ENCODE measurements around the gene MPRIP.

Gene MPRIP

DNA sequence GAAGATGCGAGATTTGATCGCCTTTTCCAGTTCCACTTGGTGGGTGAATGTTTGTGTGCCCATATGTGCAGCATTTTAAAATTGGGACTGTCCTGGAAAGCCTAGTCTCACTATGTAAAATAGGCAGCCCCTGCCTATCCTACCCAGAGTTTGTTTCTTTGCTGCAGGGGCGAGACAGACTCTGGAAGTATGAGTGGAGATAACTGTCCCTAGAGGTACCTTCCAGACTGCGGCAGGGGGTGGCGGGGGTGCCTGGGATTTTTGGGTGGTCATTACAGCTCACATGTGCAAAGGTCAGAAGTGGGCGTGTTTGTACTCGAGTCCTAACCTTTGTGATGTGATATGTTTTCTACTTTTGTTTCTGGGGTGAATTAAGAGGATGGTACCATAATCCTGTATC is 36.6 kb downstream of the MPRIP start:
- no peak for ATAC-seq
- no peak for TF ChIP-seq PPARA (CRISPR knock-in tag; IDR thresholded peaks at IDR 0.05; ENCODE audit: borderline replicate concordance)
- TF ChIP-seq TCF4 (CRISPR knock-in tag; IDR thresholded peaks at IDR 0.05; ENCODE audit: borderline replicate concordance): no peak
- no peak for TF ChIP-seq BACH2 (CRISPR knock-in tag; IDR thresholded peaks at IDR 0.05; ENCODE audit: borderline replicate concordance)
- no peak for TF ChIP-seq TOX (CRISPR knock-in tag; IDR thresholded peaks at IDR 0.05; ENCODE audit: borderline replicate concordance)
- TF ChIP-seq ZNF70 (CRISPR knock-in tag; IDR thresholded peaks at IDR 0.05): no peak
- TF ChIP-seq, protein P1, sequence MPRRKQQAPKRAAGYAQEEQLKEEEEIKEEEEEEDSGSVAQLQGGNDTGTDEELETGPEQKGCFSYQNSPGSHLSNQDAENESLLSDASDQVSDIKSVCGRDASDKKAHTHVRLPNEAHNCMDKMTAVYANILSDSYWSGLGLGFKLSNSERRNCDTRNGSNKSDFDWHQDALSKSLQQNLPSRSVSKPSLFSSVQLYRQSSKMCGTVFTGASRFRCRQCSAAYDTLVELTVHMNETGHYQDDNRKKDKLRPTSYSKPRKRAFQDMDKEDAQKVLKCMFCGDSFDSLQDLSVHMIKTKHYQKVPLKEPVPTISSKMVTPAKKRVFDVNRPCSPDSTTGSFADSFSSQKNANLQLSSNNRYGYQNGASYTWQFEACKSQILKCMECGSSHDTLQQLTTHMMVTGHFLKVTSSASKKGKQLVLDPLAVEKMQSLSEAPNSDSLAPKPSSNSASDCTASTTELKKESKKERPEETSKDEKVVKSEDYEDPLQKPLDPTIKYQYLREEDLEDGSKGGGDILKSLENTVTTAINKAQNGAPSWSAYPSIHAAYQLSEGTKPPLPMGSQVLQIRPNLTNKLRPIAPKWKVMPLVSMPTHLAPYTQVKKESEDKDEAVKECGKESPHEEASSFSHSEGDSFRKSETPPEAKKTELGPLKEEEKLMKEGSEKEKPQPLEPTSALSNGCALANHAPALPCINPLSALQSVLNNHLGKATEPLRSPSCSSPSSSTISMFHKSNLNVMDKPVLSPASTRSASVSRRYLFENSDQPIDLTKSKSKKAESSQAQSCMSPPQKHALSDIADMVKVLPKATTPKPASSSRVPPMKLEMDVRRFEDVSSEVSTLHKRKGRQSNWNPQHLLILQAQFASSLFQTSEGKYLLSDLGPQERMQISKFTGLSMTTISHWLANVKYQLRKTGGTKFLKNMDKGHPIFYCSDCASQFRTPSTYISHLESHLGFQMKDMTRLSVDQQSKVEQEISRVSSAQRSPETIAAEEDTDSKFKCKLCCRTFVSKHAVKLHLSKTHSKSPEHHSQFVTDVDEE (CRISPR knock-in tag; IDR thresholded peaks at IDR 0.05): no peak
- no peak for TF ChIP-seq ZFP3 (CRISPR knock-in tag; IDR thresholded peaks at IDR 0.05)
- no peak for TF ChIP-seq ZNF565 (CRISPR knock-in tag; conservative IDR thresholded peaks at IDR 0.05; ENCODE audit: low read depth)
- TF ChIP-seq SNAI2 (CRISPR knock-in tag; IDR thresholded peaks at IDR 0.05): no peak

DNA sequence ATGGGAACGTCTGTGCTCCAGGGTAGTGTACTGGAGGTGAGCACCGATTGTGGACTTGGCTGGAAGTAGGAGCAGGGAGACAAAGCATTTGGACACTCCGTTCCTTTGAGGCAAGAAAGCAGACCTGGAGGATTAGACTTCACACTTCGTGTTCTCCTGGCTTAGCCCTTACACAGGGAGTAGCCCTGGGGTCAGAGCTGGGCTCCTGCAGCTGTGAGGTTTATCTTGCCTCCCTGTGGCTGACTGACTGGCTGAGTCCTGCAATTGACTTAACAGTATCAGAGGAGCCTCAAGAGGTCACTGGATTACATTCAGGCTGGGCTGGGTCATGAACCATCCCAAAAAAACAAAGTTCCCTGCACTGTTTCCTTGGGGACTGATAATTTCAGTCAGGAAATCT is 37.1 kb downstream of the MPRIP start:
- ATAC-seq: no peak
- TF ChIP-seq, protein P2, sequence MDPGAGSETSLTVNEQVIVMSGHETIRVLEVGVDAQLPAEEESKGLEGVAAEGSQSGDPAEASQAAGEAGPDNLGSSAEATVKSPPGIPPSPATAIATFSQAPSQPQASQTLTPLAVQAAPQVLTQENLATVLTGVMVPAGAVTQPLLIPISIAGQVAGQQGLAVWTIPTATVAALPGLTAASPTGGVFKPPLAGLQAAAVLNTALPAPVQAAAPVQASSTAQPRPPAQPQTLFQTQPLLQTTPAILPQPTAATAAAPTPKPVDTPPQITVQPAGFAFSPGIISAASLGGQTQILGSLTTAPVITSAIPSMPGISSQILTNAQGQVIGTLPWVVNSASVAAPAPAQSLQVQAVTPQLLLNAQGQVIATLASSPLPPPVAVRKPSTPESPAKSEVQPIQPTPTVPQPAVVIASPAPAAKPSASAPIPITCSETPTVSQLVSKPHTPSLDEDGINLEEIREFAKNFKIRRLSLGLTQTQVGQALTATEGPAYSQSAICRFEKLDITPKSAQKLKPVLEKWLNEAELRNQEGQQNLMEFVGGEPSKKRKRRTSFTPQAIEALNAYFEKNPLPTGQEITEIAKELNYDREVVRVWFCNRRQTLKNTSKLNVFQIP (CRISPR knock-in tag; IDR thresholded peaks at IDR 0.05; ENCODE audit: borderline replicate concordance, low read depth): no peak
- no peak for TF ChIP-seq ZFP30 (CRISPR knock-in tag; IDR thresholded peaks at IDR 0.05)
- TF ChIP-seq ZNF565 (CRISPR knock-in tag; conservative IDR thresholded peaks at IDR 0.05; ENCODE audit: low read depth): no peak
- TF ChIP-seq PPARA (CRISPR knock-in tag; IDR thresholded peaks at IDR 0.05; ENCODE audit: borderline replicate concordance): no peak
- no peak for TF ChIP-seq BACH2 (CRISPR knock-in tag; IDR thresholded peaks at IDR 0.05; ENCODE audit: borderline replicate concordance)
- no peak for TF ChIP-seq GLIS3 (CRISPR knock-in tag; IDR thresholded peaks at IDR 0.05)
- TF ChIP-seq, protein P3, sequence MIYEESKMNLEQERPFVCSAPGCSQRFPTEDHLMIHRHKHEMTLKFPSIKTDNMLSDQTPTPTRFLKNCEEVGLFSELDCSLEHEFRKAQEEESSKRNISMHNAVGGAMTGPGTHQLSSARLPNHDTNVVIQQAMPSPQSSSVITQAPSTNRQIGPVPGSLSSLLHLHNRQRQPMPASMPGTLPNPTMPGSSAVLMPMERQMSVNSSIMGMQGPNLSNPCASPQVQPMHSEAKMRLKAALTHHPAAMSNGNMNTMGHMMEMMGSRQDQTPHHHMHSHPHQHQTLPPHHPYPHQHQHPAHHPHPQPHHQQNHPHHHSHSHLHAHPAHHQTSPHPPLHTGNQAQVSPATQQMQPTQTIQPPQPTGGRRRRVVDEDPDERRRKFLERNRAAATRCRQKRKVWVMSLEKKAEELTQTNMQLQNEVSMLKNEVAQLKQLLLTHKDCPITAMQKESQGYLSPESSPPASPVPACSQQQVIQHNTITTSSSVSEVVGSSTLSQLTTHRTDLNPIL (CRISPR knock-in tag; IDR thresholded peaks at IDR 0.05; ENCODE audit: low read depth): no peak
- TF ChIP-seq, protein P4, sequence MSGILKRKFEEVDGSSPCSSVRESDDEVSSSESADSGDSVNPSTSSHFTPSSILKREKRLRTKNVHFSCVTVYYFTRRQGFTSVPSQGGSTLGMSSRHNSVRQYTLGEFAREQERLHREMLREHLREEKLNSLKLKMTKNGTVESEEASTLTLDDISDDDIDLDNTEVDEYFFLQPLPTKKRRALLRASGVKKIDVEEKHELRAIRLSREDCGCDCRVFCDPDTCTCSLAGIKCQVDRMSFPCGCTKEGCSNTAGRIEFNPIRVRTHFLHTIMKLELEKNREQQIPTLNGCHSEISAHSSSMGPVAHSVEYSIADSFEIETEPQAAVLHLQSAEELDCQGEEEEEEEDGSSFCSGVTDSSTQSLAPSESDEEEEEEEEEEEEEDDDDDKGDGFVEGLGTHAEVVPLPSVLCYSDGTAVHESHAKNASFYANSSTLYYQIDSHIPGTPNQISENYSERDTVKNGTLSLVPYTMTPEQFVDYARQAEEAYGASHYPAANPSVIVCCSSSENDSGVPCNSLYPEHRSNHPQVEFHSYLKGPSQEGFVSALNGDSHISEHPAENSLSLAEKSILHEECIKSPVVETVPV (CRISPR knock-in tag; IDR thresholded peaks at IDR 0.05): no peak
- no peak for TF ChIP-seq ZC3H10 (CRISPR knock-in tag; IDR thresholded peaks at IDR 0.05)
- TF ChIP-seq, protein P1 (CRISPR knock-in tag; IDR thresholded peaks at IDR 0.05): no peak
- no peak for TF ChIP-seq CSDC2 (CRISPR knock-in tag; IDR thresholded peaks at IDR 0.05)
- TF ChIP-seq ARNTL (CRISPR knock-in tag; IDR thresholded peaks at IDR 0.05; ENCODE audit: borderline replicate concordance, low read depth): no peak
- no peak for TF ChIP-seq SNAI2 (CRISPR knock-in tag; IDR thresholded peaks at IDR 0.05)
- no peak for TF ChIP-seq ESRRG (CRISPR knock-in tag; IDR thresholded peaks at IDR 0.05)
- TF ChIP-seq ISL1 (CRISPR knock-in tag; IDR thresholded peaks at IDR 0.05): no peak
- no peak for TF ChIP-seq ZNF70 (CRISPR knock-in tag; IDR thresholded peaks at IDR 0.05)

DNA sequence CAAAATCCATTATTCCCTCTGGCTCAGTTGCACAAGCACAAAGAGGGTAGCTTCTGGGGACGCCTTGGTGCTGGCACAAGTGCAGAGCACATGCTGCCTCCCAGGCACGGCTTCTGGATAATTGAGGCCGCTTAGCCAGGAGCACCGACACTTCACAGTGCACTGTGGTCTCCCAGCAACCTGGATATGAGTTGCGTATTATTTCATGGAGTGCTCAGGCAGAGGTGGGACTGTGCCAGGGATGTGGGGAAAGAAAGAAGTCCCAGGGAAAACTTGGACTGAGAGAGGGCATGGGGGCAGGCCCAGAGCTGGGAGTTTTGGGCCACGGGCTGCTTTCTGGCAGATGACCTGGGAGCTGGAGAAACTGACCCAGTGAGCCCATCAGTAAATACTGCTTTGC is 37.5 kb downstream of the MPRIP start:
- no peak for TF ChIP-seq ZFP30 (CRISPR knock-in tag; IDR thresholded peaks at IDR 0.05)
- ATAC-seq: no peak

All from SK-N-SH treated with all-trans-retinoic acid at 6 μM for 48 hours (cell line).